Coronary artery (tissue), 2 donors: ENCODE measurements around the gene DDX6.
"Not testable (repeated sequence)": the region's sequence is repeated elsewhere in the genome, so short reads cannot be mapped to it uniquely, and the experiment has no call there.

Experiments used
- DNase-seq: peaks from one replicate; pipeline ENCODE4 v3.0.0-alpha.2; 2017; ENCODE audit warnings: low spot score
- H3K27ac ChIP-seq, 2 donors: fragments of 200-600 bp; sonication (generic); one replicate each; pipeline ENCODE4 v1.5.1; 2016 to 2019
- H3K4me3 ChIP-seq: fragments of 200-600 bp; sonication (generic); 2 replicates; pipeline ENCODE4 v1.5.1; 2016; ENCODE audit warnings: mild to moderate bottlenecking, moderate library complexity
- TF ChIP-seq, protein P1 (sequence below): fragments of 200-600 bp; sonication (generic); IDR thresholded peaks from one replicate; pipeline ENCODE4 v1.5.1; 2019; ENCODE audit warnings: antibody characterized with exemption

Gene DDX6

DNA sequence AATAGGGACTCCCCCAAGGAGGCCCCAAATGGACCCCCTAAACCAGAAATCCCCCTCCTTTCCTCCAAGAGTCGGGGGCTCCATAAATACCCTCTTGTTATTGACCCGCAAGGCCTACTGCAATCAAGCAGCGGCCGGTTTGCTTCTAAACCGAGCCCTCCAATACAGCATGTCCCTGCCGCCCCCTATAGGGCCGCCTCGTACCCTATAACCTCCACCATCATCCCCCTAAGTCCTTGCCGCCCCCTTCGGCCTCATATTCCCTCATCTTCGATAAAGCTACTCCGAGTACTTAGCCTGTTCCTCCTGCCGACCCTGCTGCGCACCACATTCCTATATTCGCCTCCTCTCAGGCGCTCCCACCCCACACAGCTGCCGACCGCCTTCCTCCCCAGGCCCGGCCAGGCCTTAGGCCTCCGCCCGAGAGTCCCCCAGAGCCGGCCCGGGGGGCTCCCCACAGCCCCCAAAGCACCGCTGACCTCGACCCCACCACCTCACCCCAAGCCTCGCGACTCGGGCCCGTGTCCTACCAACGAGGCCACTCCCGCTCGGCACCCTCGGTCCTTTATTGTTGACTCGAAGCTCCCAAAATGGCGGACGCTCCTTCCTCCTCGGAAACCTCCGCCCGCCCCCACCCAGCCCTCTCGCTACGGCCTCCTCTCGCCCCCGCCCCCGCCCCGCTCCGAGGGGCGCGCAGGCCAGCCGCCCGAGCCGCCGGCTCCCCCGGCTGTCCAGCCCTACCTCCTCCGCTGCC is 430 bp downstream of the DDX6 start:
- TF ChIP-seq, protein P1, sequence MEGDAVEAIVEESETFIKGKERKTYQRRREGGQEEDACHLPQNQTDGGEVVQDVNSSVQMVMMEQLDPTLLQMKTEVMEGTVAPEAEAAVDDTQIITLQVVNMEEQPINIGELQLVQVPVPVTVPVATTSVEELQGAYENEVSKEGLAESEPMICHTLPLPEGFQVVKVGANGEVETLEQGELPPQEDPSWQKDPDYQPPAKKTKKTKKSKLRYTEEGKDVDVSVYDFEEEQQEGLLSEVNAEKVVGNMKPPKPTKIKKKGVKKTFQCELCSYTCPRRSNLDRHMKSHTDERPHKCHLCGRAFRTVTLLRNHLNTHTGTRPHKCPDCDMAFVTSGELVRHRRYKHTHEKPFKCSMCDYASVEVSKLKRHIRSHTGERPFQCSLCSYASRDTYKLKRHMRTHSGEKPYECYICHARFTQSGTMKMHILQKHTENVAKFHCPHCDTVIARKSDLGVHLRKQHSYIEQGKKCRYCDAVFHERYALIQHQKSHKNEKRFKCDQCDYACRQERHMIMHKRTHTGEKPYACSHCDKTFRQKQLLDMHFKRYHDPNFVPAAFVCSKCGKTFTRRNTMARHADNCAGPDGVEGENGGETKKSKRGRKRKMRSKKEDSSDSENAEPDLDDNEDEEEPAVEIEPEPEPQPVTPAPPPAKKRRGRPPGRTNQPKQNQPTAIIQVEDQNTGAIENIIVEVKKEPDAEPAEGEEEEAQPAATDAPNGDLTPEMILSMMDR: peak; percentile 18
- peak overlapping the region; percentile 90 for H3K4me3 ChIP-seq
- peak; percentile 88 for DNase-seq

DNA sequence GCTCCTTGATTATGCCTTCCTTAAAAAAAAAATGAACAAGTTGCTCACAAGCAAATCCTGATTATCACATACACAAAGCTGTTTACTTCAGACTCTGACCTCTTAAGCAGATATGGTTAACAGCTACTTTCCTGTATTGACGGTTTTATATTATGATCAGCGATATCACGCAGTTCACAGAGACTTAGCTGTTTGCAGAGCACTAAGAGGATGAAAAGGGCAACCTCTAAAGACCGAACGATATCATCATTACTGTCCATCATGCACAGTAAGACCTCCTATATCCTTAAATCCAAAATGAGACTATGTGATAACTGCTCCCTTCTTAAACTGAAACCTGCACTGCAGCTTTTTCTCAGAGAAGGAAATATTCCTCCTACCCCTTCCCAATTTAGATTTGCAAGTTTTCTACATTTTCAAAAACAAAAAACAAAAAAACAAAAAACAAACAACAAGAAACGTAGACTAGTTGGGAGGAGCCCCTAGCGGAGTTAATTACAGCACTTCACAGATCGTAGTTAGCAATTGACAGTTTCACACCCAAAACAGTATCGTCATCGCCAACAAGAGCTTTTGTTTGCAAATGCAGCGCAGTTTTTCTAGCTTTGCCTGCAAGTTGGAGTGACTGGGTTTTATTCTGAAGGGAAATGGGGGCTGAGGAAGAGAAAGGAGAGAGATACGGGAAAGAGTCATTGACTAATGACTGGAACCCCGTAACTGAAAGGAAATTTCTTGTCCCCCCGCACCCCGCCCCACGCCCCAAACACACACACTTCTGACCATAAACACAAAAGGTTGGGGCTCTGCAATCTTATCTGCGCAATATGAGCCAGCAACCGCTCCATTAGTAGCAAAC is 1.2 kb downstream of the DDX6 start:
- Histone ChIP-seq H3K27ac (peak overlapping the region; percentile 100), H3K4me3 (peak overlapping the region; percentile 90)
- no peak for DNase-seq
- TF ChIP-seq, protein P1: no peak

More for the DNA sequence above, 430 bp downstream of the DDX6 start:
- peak overlapping the region; percentile 100 for H3K27ac ChIP-seq

DNA sequence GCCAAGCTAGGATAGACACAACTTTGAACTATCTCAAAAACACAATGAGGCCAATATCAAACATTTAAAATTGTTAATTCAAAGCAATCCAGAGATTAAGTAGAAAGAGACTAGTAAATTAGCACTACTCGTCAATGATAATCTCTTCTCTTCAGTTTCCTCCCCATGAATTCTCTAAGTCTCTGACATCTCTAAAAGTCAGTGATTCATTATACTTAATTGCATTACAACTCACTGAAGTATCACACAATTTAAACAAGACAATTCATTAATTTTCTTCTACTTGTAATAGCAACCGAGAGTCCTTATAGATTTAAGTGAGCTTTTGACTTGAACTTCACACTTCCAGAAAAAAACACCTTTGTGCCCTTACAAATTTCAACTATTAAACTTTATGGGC is 4.3 kb downstream of the DDX6 start:
- no peak overlapping the region for H3K4me3 ChIP-seq
- no peak for DNase-seq
- TF ChIP-seq, protein P1: no peak
- peak overlapping the region in 1 of 2 donors; percentile 37 for H3K27ac ChIP-seq

DNA sequence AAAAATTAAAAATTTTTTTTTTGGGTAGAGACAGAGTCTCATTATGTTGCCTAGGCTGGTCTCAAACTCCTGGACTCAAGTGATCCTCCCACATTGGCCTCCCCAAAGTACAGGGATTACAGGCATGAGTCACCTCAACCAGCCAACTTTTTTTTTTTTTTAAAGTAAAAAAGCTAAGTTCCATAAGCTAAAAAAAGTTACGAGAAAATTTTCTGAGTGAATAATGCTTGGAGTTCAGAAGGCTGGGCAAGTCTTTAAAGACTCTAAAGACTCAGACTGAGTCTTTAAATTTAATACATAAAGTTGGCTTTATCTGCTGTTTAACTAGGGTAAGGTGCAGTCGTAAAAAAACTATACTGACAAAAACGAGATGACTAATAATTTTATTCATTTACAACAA is 5.6 kb downstream of the DDX6 start:
- Histone ChIP-seq H3K4me3 (no peak overlapping the region), H3K27ac (peak overlapping the region in 1 of 2 donors; percentile 66)
- DNase-seq: no peak

DNA sequence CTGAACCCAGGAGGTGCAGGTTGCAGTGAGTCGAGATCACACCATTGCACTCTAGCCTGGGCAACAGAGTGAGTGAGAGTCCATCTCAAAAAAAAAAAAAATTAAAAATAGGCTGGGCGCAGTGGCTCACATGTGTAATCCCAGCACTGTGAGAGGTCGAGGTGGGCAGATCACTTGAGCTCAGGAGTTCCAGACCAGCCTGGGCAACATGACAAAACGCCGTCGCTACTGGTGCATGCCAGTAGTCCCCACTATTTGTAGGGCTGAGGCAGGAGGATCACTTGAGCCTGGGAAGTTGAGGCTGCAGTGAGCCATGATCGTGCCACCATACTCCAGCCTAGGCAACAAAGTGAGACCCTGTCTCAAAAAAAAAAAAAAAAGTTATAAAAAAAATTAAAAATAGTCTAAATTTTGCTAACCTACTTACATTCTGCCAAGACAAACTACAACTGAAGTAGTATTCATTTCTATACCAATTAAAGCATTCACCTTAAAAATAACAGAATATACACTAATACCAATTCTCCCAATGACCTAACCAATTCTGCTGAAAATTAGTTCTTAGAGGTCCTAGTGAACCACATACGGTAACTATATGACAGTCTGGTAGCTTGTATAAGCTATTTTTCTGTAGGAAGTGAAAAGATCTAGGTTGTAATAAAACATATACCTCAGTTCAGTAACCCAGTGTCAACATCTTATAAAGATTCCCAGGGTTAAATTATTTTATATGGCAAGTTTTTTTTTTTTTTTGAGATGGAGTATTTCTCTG is 7.1 kb downstream of the DDX6 start:
- no peak for DNase-seq
- peak overlapping the region in 1 of 2 donors; percentile 27 for H3K27ac ChIP-seq
- TF ChIP-seq, protein P1: no peak
- no peak overlapping the region for H3K4me3 ChIP-seq

More for the DNA sequence above, 5.6 kb downstream of the DDX6 start:
- TF ChIP-seq, protein P1: no peak

DNA sequence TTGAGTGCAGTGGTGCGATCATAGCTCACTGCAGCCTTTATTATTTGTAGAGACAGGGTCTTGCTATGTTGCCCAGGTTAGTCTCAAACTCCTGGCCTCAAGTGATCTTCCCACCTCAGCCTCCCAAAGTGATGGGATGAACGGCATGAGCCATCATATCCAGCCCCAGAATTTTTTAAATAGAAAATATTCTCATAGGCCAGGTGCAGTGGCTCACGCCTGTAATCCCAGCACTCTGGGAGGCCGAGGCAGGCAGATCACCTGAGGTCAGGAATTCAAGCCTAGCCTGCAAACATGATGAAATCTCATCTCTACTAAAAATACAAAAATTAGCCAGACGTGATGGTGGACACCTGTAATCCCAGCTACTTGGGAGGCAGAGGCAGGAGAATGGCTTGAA is 7.6 kb downstream of the DDX6 start:
- DNase-seq, H3K4me3 ChIP-seq, H3K27ac ChIP-seq: not testable (repeated sequence)

DNA sequence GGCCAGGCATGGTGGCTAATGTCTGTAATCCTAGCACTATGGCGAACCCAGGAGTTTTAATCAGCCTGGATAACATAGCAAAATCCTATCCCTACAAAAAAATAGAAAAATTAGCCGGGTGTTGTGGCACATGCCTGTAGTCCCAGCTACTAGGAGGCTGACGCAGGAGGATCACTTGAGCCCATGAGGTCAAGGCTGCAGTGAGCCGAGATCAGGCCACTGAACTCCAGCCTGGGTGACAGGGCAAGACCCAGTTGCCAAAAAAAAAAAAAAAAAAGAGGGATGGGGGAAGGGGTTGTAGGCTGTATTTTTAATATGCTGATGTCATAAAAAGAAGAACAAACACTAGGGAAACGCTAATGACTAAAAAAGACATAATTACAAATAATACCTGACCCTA is 12.1 kb downstream of the DDX6 start:
- TF ChIP-seq, protein P1: no peak
- no peak overlapping the region for H3K4me3 ChIP-seq
- no peak overlapping the region for H3K27ac ChIP-seq
- DNase-seq: no peak
